CMK (cell line): ENCODE measurements around the gene NLGN1.

Experiments used
- DNase-seq: peaks from one replicate; pipeline ENCODE4 v3.0.0-alpha.2; 2010; ENCODE audit warnings: low read depth

The NLGN1 gene

GRCh38 chr3:173839859-173840258 lies 442.3 kb downstream of the NLGN1 start:
- DNase-seq = no peak

GRCh38 chr3:173841334-173841733 lies 443.8 kb downstream of the NLGN1 start:
- no peak for DNase-seq

- DNase-seq = no peak
These were observed 445.5 kb downstream of the NLGN1 start for GRCh38 chr3:173843060-173843459.

GRCh38 chr3:173846584-173846983 lies 449.0 kb downstream of the NLGN1 start:
- no peak for DNase-seq

- DNase-seq = no peak
These were observed 451.9 kb downstream of the NLGN1 start for GRCh38 chr3:173849489-173849888.

GRCh38 chr3:173857154-173857553 lies 459.6 kb downstream of the NLGN1 start:
- DNase-seq = no peak

- no peak for DNase-seq
These were observed 465.2 kb downstream of the NLGN1 start for GRCh38 chr3:173862701-173863100.

- DNase-seq = no peak
These were observed 466.0 kb downstream of the NLGN1 start for GRCh38 chr3:173863551-173863950.

- DNase-seq = no peak
These were observed 468.5 kb downstream of the NLGN1 start for GRCh38 chr3:173865900-173866498.

- no peak for DNase-seq
These were observed 472.2 kb downstream of the NLGN1 start for GRCh38 chr3:173869766-173870165.

GRCh38 chr3:173870976-173871375 lies 473.4 kb downstream of the NLGN1 start:
- no peak for DNase-seq

- no peak for DNase-seq
These were observed 478.2 kb downstream of the NLGN1 start for GRCh38 chr3:173875790-173876189.

GRCh38 chr3:173876476-173876875 lies 478.9 kb downstream of the NLGN1 start:
- no peak for DNase-seq

GRCh38 chr3:173887888-173888287 lies 490.3 kb downstream of the NLGN1 start:
- no peak for DNase-seq

GRCh38 chr3:173889596-173889995 lies 492.1 kb downstream of the NLGN1 start:
- DNase-seq = no peak

- DNase-seq = no peak
These were observed 492.5 kb downstream of the NLGN1 start for GRCh38 chr3:173890091-173890490.

GRCh38 chr3:173891272-173892100 lies 493.9 kb downstream of the NLGN1 start:
- no peak for DNase-seq

- DNase-seq = no peak
These were observed 495.0 kb downstream of the NLGN1 start for GRCh38 chr3:173892547-173892946.

GRCh38 chr3:173893066-173893465 lies 495.5 kb downstream of the NLGN1 start:
- DNase-seq = no peak

GRCh38 chr3:173893835-173894234 lies 496.3 kb downstream of the NLGN1 start:
- no peak for DNase-seq

- no peak for DNase-seq
These were observed 500.1 kb downstream of the NLGN1 start for GRCh38 chr3:173897631-173898030.

- no peak for DNase-seq
These were observed 504.1 kb downstream of the NLGN1 start for GRCh38 chr3:173901649-173902048.

GRCh38 chr3:173902401-173902800 lies 504.9 kb downstream of the NLGN1 start:
- DNase-seq = no peak

- DNase-seq = no peak
These were observed 505.3 kb downstream of the NLGN1 start for GRCh38 chr3:173902871-173903270.
